HepG2 (cell line): ENCODE results near the gene GCH1. TPM values are rescaled to one million over a fixed set of nuclear protein-coding genes. Genes with fewer than 3 reads are reported as not detected.
A peak's percentile ranks its signal among the peaks of the same experiment; 100 is the strongest.

Experiments used
- DNMT1 ChIP-seq: sonication (generic); formaldehyde crosslinking; IDR thresholded peaks from 2 replicates; pipeline ENCODE4 v1.5.1; 2020; ENCODE audit warnings: mild to moderate bottlenecking, missing genetic modification reagents
- DPF2 ChIP-seq: sonication (generic); formaldehyde crosslinking; IDR thresholded peaks from 2 replicates; pipeline ENCODE4 v1.4.0; 2020; ENCODE audit warnings: mild to moderate bottlenecking, low read depth, missing genetic modification reagents, borderline replicate concordance
- DR1 ChIP-seq: sonication (generic); formaldehyde crosslinking; IDR thresholded peaks from 2 replicates; pipeline ENCODE4 v1.8.0; 2021; ENCODE audit warnings: mild to moderate bottlenecking, missing genetic modification reagents, inconsistent platforms
- EP300 ChIP-seq, 3 experiments: sonication (generic) in 1 of 3; formaldehyde crosslinking in 1 of 3; IDR thresholded peaks; 2 replicates each; pipeline versions ENCODE4 v1.5.1 to v1.6.1; 2011 to 2020; ENCODE audit warnings: low read depth in 2 of 3, low read length in 2 of 3, borderline replicate concordance in 1 of 3, improper control_type of control experiment in 1 of 3, mild to moderate bottlenecking in 1 of 3, missing genetic modification reagents in 1 of 3, moderate library complexity in 1 of 3
- HNRNPUL1 ChIP-seq: fragments of 200-400 bp; formaldehyde crosslinking; IDR thresholded peaks from 2 replicates; pipeline ENCODE4 v1.6.1; 2017; ENCODE audit warnings: low read depth, mild to moderate bottlenecking, low read length, moderate library complexity
- KLF16 ChIP-seq, 2 experiments: sonication (generic) in 1 of 2; formaldehyde crosslinking in 1 of 2; IDR thresholded peaks; 2 replicates each; pipeline versions ENCODE4 v1.6.1 to v1.8.0; 2016 to 2023; ENCODE audit warnings: missing genetic modification reagents in 2 of 2, missing compliant biosample characterization in 1 of 2
- MAF1 ChIP-seq: sonication (generic); formaldehyde crosslinking; IDR thresholded peaks from 2 replicates; pipeline ENCODE4 v1.5.0; 2020; ENCODE audit warnings: missing genetic modification reagents, borderline replicate concordance
- MXI1 ChIP-seq: IDR thresholded peaks from 3 replicates; pipeline ENCODE4 v1.6.1; 2012; ENCODE audit warnings: low read depth, low read length, inconsistent platforms, borderline replicate concordance
- MYNN ChIP-seq: sonication (generic); formaldehyde crosslinking; IDR thresholded peaks from 2 replicates; pipeline ENCODE4 v1.4.0; 2020; ENCODE audit warnings: mild to moderate bottlenecking, low read depth, missing genetic modification reagents
- RXRA ChIP-seq: sonication (generic); formaldehyde crosslinking; IDR thresholded peaks from 2 replicates; pipeline ENCODE4 v1.5.1; 2020; ENCODE audit warnings: missing genetic modification reagents
- THAP7 ChIP-seq: sonication (generic); formaldehyde crosslinking; IDR thresholded peaks from 2 replicates; pipeline ENCODE4 v1.8.1; 2023; ENCODE audit warnings: mild to moderate bottlenecking, missing genetic modification reagents
- ZBTB7A ChIP-seq: sonication (generic); formaldehyde crosslinking; IDR thresholded peaks from 2 replicates; pipeline ENCODE4 v1.8.0; 2022; ENCODE audit warnings: mild to moderate bottlenecking, missing genetic modification reagents
- ZNF160 ChIP-seq: sonication (generic); formaldehyde crosslinking; IDR thresholded peaks from 2 replicates; pipeline ENCODE4 v1.8.0; 2022; ENCODE audit warnings: mild to moderate bottlenecking, inconsistent platforms, missing genetic modification reagents
- ZNF18 ChIP-seq: sonication (generic); formaldehyde crosslinking; IDR thresholded peaks from 2 replicates; pipeline ENCODE4 v1.8.0; 2022; ENCODE audit warnings: mild to moderate bottlenecking, missing genetic modification reagents; ENCODE audit not compliant: insufficient replicate concordance
- ZNF20 ChIP-seq: sonication (generic); formaldehyde crosslinking; IDR thresholded peaks from 2 replicates; pipeline ENCODE4 v1.4.0; 2020; ENCODE audit warnings: mild to moderate bottlenecking, moderate library complexity, missing genetic modification reagents
- ZNF225 ChIP-seq: sonication (generic); formaldehyde crosslinking; IDR thresholded peaks from 2 replicates; pipeline ENCODE4 v1.4.0; 2020; ENCODE audit warnings: mild to moderate bottlenecking, missing genetic modification reagents
- ZNF235 ChIP-seq: sonication (generic); formaldehyde crosslinking; IDR thresholded peaks from 2 replicates; pipeline ENCODE4 v1.8.1; 2023; ENCODE audit warnings: mild to moderate bottlenecking, missing genetic modification reagents, borderline replicate concordance
- ZNF274 ChIP-seq: sonication (generic); formaldehyde crosslinking; IDR thresholded peaks from 2 replicates; pipeline ENCODE4 v1.5.1; 2020; ENCODE audit warnings: mild to moderate bottlenecking, missing genetic modification reagents
- ZNF589 ChIP-seq: sonication (generic); formaldehyde crosslinking; conservative IDR thresholded peaks from 2 replicates; pipeline ENCODE4 v1.8.0; 2022; ENCODE audit warnings: mild to moderate bottlenecking, moderate library complexity, missing genetic modification reagents
- ZNF629 ChIP-seq: sonication (generic); formaldehyde crosslinking; conservative IDR thresholded peaks from 2 replicates; pipeline ENCODE4 v1.5.0; 2020; ENCODE audit warnings: missing genetic modification reagents
- ZNF766 ChIP-seq: sonication (generic); formaldehyde crosslinking; IDR thresholded peaks from 2 replicates; pipeline ENCODE4 v1.5.0; 2020; ENCODE audit warnings: missing genetic modification reagents, borderline replicate concordance
- ZNF780A ChIP-seq: sonication (generic); formaldehyde crosslinking; IDR thresholded peaks from 2 replicates; pipeline ENCODE4 v1.8.0; 2022; ENCODE audit warnings: mild to moderate bottlenecking, missing genetic modification reagents, moderate library complexity
- polyA plus RNA-seq, 8 experiments: library from polyadenylated mRNA; depleted of rRNA in 3 of 8; stranded (reverse) in 7 of 8; unstranded in 1 of 8; fragments of >200 nt; fragmentation: Illumina TruSeq in 4 of 8; extraction: Trizol in 4 of 8; gene quantifications; 2 replicates each; pipeline versions ENCODE4 v1.2.1 to v1.2.3, GENCODE V29; 2011 to 2016; ENCODE audit warnings: low read depth in 4 of 8, missing spikeins in 1 of 8, mixed read lengths in 1 of 8; ENCODE audit not compliant: insufficient read depth in 1 of 8
- total RNA-seq, 5 experiments: library from RNA; depleted of rRNA; stranded (reverse); fragments of >200 nt; fragmentation: Illumina TruSeq; extraction: Trizol; gene quantifications; 2 replicates each; pipeline ENCODE4 v1.2.3, GENCODE V29; 2016; ENCODE audit warnings: low read depth in 1 of 5
- TF ChIP-seq, protein P1 (sequence below), 2 experiments: sonication (generic) in 1 of 2; formaldehyde crosslinking in 1 of 2; IDR thresholded peaks; 2 replicates each; pipeline versions ENCODE4 v1.4.0 to v1.6.1; 2018 to 2020; ENCODE audit warnings: missing genetic modification reagents in 2 of 2, borderline replicate concordance in 1 of 2, low read depth in 1 of 2, mild to moderate bottlenecking in 1 of 2, missing biosample characterization in 1 of 2

Gene GCH1
- total and polyA plus RNA-seq, 2 of the 13 experiments (the other 11 are each of a cell fraction or from before 2014, with no cell fraction given) = 15.0 to 25.2 TPM

DNA sequence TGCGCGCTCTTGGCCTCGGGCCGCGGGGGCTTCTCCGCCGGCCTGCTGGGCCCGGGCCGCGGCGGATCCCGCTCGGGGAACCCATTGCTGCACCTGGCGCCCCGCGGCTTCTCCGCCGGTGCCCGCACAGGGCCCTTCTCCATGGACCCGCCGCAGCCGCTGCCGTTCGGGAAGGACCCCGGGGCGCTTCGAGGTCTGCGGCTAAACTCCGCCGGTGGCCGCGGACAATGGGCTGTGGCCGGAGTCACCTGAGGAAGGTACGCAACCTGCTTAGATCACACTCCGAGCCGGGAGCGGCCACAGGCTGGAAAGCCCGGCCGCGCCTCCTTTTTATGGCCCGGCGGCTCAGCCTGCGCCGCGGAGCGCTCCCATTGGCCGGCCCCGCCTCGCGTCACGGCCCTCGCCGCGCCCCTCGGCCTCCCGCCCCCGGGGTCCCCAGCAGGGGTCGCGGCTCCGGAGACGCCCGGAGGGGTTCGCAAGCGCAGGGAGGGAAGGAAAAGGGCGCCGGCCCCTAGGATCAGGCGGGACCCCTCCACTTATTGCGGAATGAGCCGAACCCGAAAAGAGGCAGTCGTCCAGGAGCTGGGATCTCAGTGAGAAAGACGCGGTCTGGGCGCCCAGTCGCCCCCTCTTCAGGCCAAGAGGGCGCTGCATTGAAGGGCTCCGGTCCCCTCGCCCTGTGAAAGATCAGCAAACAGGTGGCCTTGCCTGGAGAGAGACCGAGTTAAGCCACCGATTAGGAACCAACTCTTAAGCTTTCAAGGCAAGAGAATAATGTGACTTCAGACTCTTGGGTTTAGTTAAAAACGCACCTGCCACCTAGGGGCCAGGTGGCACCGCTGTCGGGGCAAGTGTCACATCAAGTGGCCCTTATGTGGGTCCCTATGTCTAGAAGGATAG, at the start of gene GCH1 (continued):
- no peak for TF ChIP-seq THAP7 (CRISPR knock-in tag)
- 0 out of 2 replicates have a peak, but pooled peaks have one; percentile 24 for TF ChIP-seq ZNF225
- 0 out of 2 replicates have a peak, but pooled peaks have one; percentile 10 for TF ChIP-seq RXRA
- peak; percentile 68; the same call in 1 of the 2 replicates for TF ChIP-seq ZNF274 (CRISPR knock-in tag)
- TF ChIP-seq KLF16 (CRISPR knock-in tag; IDR thresholded peaks at IDR 0.05) = no peak
- no peak for TF ChIP-seq ZNF780A (CRISPR knock-in tag)
- 0 out of 2 replicates have a peak, but pooled peaks have one; percentile 66 for TF ChIP-seq ZNF235 (CRISPR knock-in tag)
- TF ChIP-seq ZNF589 (CRISPR knock-in tag) = peak; percentile 64; the same call in 1 of the 2 replicates
- 0 out of 2 replicates have a peak, but pooled peaks have one; percentile 69 for TF ChIP-seq ZNF160 (CRISPR knock-in tag)
- TF ChIP-seq ZBTB7A = peak; percentile 46; the same call in 1 of the 2 replicates
- no peak for TF ChIP-seq HNRNPUL1
- no peak for TF ChIP-seq ZNF629 (CRISPR knock-in tag)
- peak; percentile 83; the same call in 1 of the 2 replicates for TF ChIP-seq DR1 (CRISPR knock-in tag)
- TF ChIP-seq MYNN (CRISPR knock-in tag) = no peak
- TF ChIP-seq DNMT1 = peak; percentile 79
- no peak; the same call in 1 of the 2 replicates for TF ChIP-seq ZNF766 (CRISPR knock-in tag)
- no peak for TF ChIP-seq ZNF20 (CRISPR knock-in tag)
- TF ChIP-seq MXI1 = peak; percentile 27; the same call in 1 of the 3 replicates
- TF ChIP-seq ZNF18 = no peak
- TF ChIP-seq, protein P1, sequence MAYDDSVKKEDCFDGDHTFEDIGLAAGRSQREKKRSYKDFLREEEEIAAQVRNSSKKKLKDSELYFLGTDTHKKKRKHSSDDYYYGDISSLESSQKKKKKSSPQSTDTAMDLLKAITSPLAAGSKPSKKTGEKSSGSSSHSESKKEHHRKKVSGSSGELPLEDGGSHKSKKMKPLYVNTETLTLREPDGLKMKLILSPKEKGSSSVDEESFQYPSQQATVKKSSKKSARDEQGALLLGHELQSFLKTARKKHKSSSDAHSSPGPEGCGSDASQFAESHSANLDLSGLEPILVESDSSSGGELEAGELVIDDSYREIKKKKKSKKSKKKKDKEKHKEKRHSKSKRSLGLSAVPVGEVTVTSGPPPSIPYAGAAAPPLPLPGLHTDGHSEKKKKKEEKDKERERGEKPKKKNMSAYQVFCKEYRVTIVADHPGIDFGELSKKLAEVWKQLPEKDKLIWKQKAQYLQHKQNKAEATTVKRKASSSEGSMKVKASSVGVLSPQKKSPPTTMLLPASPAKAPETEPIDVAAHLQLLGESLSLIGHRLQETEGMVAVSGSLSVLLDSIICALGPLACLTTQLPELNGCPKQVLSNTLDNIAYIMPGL (CRISPR knock-in tag; IDR thresholded peaks at IDR 0.05; ENCODE audit: borderline replicate concordance in 1 of 2, low read depth in 1 of 2) = peak; percentile 67 to 84; a peak in 3 of 4 replicates
- 0 out of 2 replicates have a peak, but pooled peaks have one; percentile 43 for TF ChIP-seq MAF1 (CRISPR knock-in tag)
- no peak for TF ChIP-seq DPF2 (CRISPR knock-in tag)
- TF ChIP-seq EP300 (IDR thresholded peaks at IDR 0.05; ENCODE audit: low read depth in 2 of 2, low read length in 2 of 2) = no peak
- TF ChIP-seq EP300 (CRISPR knock-in tag; IDR thresholded peaks at IDR 0.05; ENCODE audit: borderline replicate concordance) = no peak
